ENCODE data around the gene SNRK. TPM values are rescaled to one million over a fixed set of nuclear protein-coding genes. Genes with fewer than 3 reads are reported as not detected.

Gene SNRK
- total and polyA plus RNA-seq, 11 donors = 9.3 to 41.5 (median 23.0) TPM

DNA sequence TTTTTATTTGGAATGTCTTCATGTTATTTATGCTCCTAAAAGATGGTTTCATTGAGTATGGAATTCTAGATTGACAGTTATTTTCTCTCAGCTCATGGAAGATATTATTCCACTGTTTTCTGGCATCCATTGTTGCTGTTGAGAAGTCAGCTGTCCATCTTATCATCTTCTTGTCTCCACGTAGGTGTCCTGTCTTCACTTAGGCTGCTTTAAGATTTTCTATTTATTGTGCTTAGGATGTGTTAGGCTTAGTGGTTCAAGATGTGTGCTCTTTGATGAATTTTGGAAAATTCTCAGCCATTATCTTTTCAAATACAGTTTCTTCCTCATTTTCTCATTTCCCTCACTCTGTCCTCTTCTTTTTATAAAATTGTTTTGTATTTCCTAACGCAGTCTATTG lies 52.0 kb downstream of the SNRK start:
- H3K4me3 ChIP-seq = no peak overlapping the region
- WGBS, 4 donors = 89 to 96% (median 91%) methylated on average over 2 of the region's 2 CpGs
- intact Hi-C loops (cut with DNase I) = no loop called here
- ATAC-seq (no peak), DNase-seq (no peak)
- no peak overlapping the region for H3K27ac ChIP-seq
- peaks cover 0 to 98% (median 88%) of the 10 kb centered on the region in 9 donors for H3K36me3 ChIP-seq
- peaks cover 0 to 19% (median 8%) of the 10 kb centered on the region in 12 donors for H3K4me1 ChIP-seq
- TF ChIP-seq POLR2A (IDR thresholded peaks at IDR 0.05) (no peak), CTCF (IDR thresholded peaks at IDR 0.05) (no peak)
- H3K27me3 ChIP-seq = no peaks in the 10 kb centered on the region
- peaks cover 0 to 46% (median 37%) of the 10 kb centered on the region in 12 donors for H3K9me3 ChIP-seq

- WGBS, 4 donors = 81 to 83% (median 83%) methylated on average over 7 of the region's 7 CpGs
- peaks cover 0 to 42% (median 34%) of the 10 kb centered on the region in 12 donors for H3K9me3 ChIP-seq
- intact Hi-C loops (cut with DNase I) = no loop called here
- H3K4me1 ChIP-seq = peaks cover 0 to 34% (median 11%) of the 10 kb centered on the region in 12 donors
- no peaks in the 10 kb centered on the region for H3K27me3 ChIP-seq
- no peak overlapping the region for H3K27ac ChIP-seq
- no peak for DNase-seq
- peaks cover 0 to 98% (median 88%) of the 10 kb centered on the region in 9 donors for H3K36me3 ChIP-seq
- H3K4me3 ChIP-seq = no peak overlapping the region
- ATAC-seq = peak in 2 of 4 donors; percentile 23 to 50
- TF ChIP-seq CTCF (IDR thresholded peaks at IDR 0.05) (no peak), POLR2A (IDR thresholded peaks at IDR 0.05) (no peak)
Measured at GRCh38 chr3:43340403-43340802, 54.1 kb downstream of the SNRK start.

GRCh38 chr3:43341788-43342187 lies 55.4 kb downstream of the SNRK start:
- intact Hi-C loops (cut with DNase I) = no loop called here
- peaks cover 0 to 28% (median 23%) of the 10 kb centered on the region in 12 donors for H3K9me3 ChIP-seq
- no peaks in the 10 kb centered on the region for H3K27me3 ChIP-seq
- no peak overlapping the region for H3K4me3 ChIP-seq
- DNase-seq = no peak
- peaks cover 0 to 98% (median 92%) of the 10 kb centered on the region in 9 donors for H3K36me3 ChIP-seq
- TF ChIP-seq POLR2A (IDR thresholded peaks at IDR 0.05) (no peak), CTCF (IDR thresholded peaks at IDR 0.05) (no peak)
- no peak for ATAC-seq
- peaks cover 0 to 43% (median 21%) of the 10 kb centered on the region in 12 donors for H3K4me1 ChIP-seq
- WGBS, 4 donors = 83 to 90% (median 89%) methylated on average over 2 of the region's 2 CpGs
- peak overlapping the region in 6 of 12 donors; percentile 3 to 42 (median 14) for H3K27ac ChIP-seq

DNA sequence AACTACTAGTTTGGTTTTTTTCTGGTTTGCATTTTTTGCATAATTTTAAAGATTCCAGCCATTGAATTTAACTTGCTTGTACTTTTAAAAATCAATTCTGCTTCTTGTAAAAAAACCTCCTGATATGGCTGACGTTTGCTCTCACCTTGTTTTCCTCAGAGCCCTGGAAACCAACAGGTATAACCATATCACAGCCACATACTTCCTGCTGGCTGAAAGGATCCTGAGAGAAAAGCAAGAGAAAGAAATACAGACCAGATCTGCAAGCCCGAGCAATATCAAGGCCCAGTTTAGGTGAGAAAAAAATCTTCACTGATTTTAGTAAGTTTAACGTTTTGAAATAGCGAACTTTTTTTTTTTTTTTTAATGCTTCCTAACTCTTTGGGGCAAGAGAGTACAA lies 56.8 kb downstream of the SNRK start:
- DNase-seq (no peak), ATAC-seq (no peak)
- no peaks in the 10 kb centered on the region for H3K27me3 ChIP-seq
- H3K27ac ChIP-seq = no peak overlapping the region
- no peak overlapping the region for H3K4me3 ChIP-seq
- 74 to 79% (median 76%) methylated on average over 4 of the region's 4 CpGs for WGBS, 4 donors
- H3K9me3 ChIP-seq = peaks cover 0 to 14% (median 9%) of the 10 kb centered on the region in 12 donors
- intact Hi-C loops (cut with DNase I) = no loop called here
- no peak for TF ChIP-seq CTCF (IDR thresholded peaks at IDR 0.05)
- no peak for TF ChIP-seq POLR2A (IDR thresholded peaks at IDR 0.05)
- H3K36me3 ChIP-seq = peaks cover 0 to 98% (median 92%) of the 10 kb centered on the region in 9 donors
- H3K4me1 ChIP-seq = peaks cover 0 to 43% (median 21%) of the 10 kb centered on the region in 12 donors

Data from heart left ventricle (tissue), 16 donors.